ENCODE data around the gene EDARADD.

- TF ChIP-seq CTCF (conservative IDR thresholded peaks at IDR 0.05) (no peak), ZFX (IDR thresholded peaks at IDR 0.05) (no peak)
Measured at GRCh38 chr1:236389253-236389652, 4.8 kb upstream of the EDARADD start.
